VCaP (cell line): Measurements from ENCODE around the gene TBC1D4.

Source experiments
- H3K27ac ChIP-seq: fragments of 450-650 bp; 2 replicates; pipeline ENCODE4 v1.5.1; 2017
- CTCF ChIP-seq: fragments of 450-650 bp; conservative IDR thresholded peaks from 2 replicates; pipeline ENCODE4 v1.5.1; 2017; ENCODE audit warnings: mild to moderate bottlenecking, moderate library complexity

The TBC1D4 gene

GRCh38 chr13:75369981-75370380 lies 112.0 kb downstream of the TBC1D4 start:
- no peak overlapping the region for H3K27ac ChIP-seq
- TF ChIP-seq CTCF = no peak

GRCh38 chr13:75368167-75368566 lies 113.8 kb downstream of the TBC1D4 start:
- H3K27ac ChIP-seq = no peak overlapping the region

GRCh38 chr13:75366380-75367280 lies 115.3 kb downstream of the TBC1D4 start:
- TF ChIP-seq CTCF = no peak
- H3K27ac ChIP-seq = no peak overlapping the region

More at GRCh38 chr13:75368167-75368566, 113.8 kb downstream of the TBC1D4 start:
- no peak for TF ChIP-seq CTCF

GRCh38 chr13:75365724-75366173 lies 116.2 kb downstream of the TBC1D4 start:
- H3K27ac ChIP-seq = no peak overlapping the region
- TF ChIP-seq CTCF = no peak

GRCh38 chr13:75364131-75364713 lies 117.7 kb downstream of the TBC1D4 start:
- H3K27ac ChIP-seq = no peak overlapping the region
- TF ChIP-seq CTCF = no peak

GRCh38 chr13:75363371-75363770 lies 118.6 kb downstream of the TBC1D4 start:
- TF ChIP-seq CTCF = no peak
- no peak overlapping the region for H3K27ac ChIP-seq

- TF ChIP-seq CTCF = no peak
- H3K27ac ChIP-seq = no peak overlapping the region
Observed at GRCh38 chr13:75362026-75362425, 119.9 kb downstream of the TBC1D4 start.
